ELF-1 (cell line): ENCODE data around the gene TCF7L1.

Source experiments
- DNase-seq: peaks from one replicate; pipeline ENCODE4 v3.0.0-alpha.2; 2016; ENCODE audit warnings: low read depth, low spot score

Gene TCF7L1

GRCh38 chr2:85162746-85163301 lies 29.6 kb downstream of the TCF7L1 start:
- DNase-seq: no peak

GRCh38 chr2:85163675-85164074 lies 30.5 kb downstream of the TCF7L1 start:
- DNase-seq: no peak

GRCh38 chr2:85164145-85164569 lies 31.0 kb downstream of the TCF7L1 start:
- DNase-seq: no peak

- peak; percentile 60 for DNase-seq
These were observed 32.0 kb downstream of the TCF7L1 start for GRCh38 chr2:85165088-85165690.

GRCh38 chr2:85166021-85166420 lies 32.8 kb downstream of the TCF7L1 start:
- no peak for DNase-seq

- DNase-seq: no peak
These were observed 34.3 kb downstream of the TCF7L1 start for GRCh38 chr2:85167479-85167878.

- no peak for DNase-seq
These were observed 35.8 kb downstream of the TCF7L1 start for GRCh38 chr2:85168942-85169341.

- no peak for DNase-seq
These were observed 36.4 kb downstream of the TCF7L1 start for GRCh38 chr2:85169581-85169980.

GRCh38 chr2:85170938-85171475 lies 37.8 kb downstream of the TCF7L1 start:
- no peak for DNase-seq

- DNase-seq: no peak
These were observed 38.7 kb downstream of the TCF7L1 start for GRCh38 chr2:85171916-85172315.

- DNase-seq: no peak
These were observed 40.7 kb downstream of the TCF7L1 start for GRCh38 chr2:85173909-85174308.

- no peak for DNase-seq
These were observed 41.8 kb downstream of the TCF7L1 start for GRCh38 chr2:85174943-85175342.

- no peak for DNase-seq
These were observed 42.4 kb downstream of the TCF7L1 start for GRCh38 chr2:85175369-85176299.

GRCh38 chr2:85177031-85177824 lies 44.0 kb downstream of the TCF7L1 start:
- no peak for DNase-seq

- DNase-seq: no peak
These were observed 45.0 kb downstream of the TCF7L1 start for GRCh38 chr2:85178154-85178553.

GRCh38 chr2:85178980-85179411 lies 45.8 kb downstream of the TCF7L1 start:
- DNase-seq: peak; percentile 73

GRCh38 chr2:85179541-85179940 lies 46.3 kb downstream of the TCF7L1 start:
- DNase-seq: no peak

- DNase-seq: no peak
These were observed 47.3 kb downstream of the TCF7L1 start for GRCh38 chr2:85180322-85181133.

GRCh38 chr2:85181134-85181631 lies 48.0 kb downstream of the TCF7L1 start:
- peak; percentile 49 for DNase-seq

- DNase-seq: no peak
These were observed 48.8 kb downstream of the TCF7L1 start for GRCh38 chr2:85181844-85182456.
